HEK293T (cell line): Measurements from ENCODE around the gene TSPYL2.

Experiments used
- BHLHE40 ChIP-seq: fragments of 450-650 bp; IDR thresholded peaks from 2 replicates; pipeline ENCODE4 v1.6.1; 2016; ENCODE audit warnings: mild to moderate bottlenecking, moderate library complexity, borderline replicate concordance
- CTBP1 ChIP-seq: fragments of 450-650 bp; IDR thresholded peaks from 2 replicates; pipeline ENCODE4 v1.6.1; 2016; ENCODE audit warnings: borderline replicate concordance
- FOXK2 ChIP-seq: fragments of 450-650 bp; IDR thresholded peaks from 2 replicates; pipeline ENCODE4 v1.6.1; 2016; ENCODE audit warnings: mild to moderate bottlenecking
- HDGF ChIP-seq: fragments of 450-650 bp; IDR thresholded peaks from 2 replicates; pipeline ENCODE4 v1.6.1; 2017; ENCODE audit warnings: antibody characterized with exemption, borderline replicate concordance
- NFRKB ChIP-seq: fragments of 450-650 bp; IDR thresholded peaks from 2 replicates; pipeline ENCODE4 v1.6.1; 2016; ENCODE audit warnings: mild to moderate bottlenecking, moderate library complexity

- TF ChIP-seq FOXK2 (no peak), NFRKB (no peak), BHLHE40 (no peak), CTBP1 (no peak), HDGF (no peak)
These were observed 2.7 kb downstream of the TSPYL2 start for GRCh38 chrX:53084863-53085262.
